Activated CD4-positive, alpha-beta T cell treated with anti-CD3 and anti-CD28 coated beads, Interleukin-2, amount 50 U/mL, for 24 hours (primary cell): ENCODE results near the gene STX10.
"Not testable (repeated sequence)": the region's sequence is repeated elsewhere in the genome, so short reads cannot be mapped to it uniquely, and the experiment has no call there.

Experiments
- DNase-seq, 2 donors: peaks; one replicate each; pipeline ENCODE4 v3.0.0-alpha.2; 2020; ENCODE audit warnings: low read depth in 1 of 2, low spot score in 1 of 2

STX10 gene, protein sequence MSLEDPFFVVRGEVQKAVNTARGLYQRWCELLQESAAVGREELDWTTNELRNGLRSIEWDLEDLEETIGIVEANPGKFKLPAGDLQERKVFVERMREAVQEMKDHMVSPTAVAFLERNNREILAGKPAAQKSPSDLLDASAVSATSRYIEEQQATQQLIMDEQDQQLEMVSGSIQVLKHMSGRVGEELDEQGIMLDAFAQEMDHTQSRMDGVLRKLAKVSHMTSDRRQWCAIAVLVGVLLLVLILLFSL

DNA sequence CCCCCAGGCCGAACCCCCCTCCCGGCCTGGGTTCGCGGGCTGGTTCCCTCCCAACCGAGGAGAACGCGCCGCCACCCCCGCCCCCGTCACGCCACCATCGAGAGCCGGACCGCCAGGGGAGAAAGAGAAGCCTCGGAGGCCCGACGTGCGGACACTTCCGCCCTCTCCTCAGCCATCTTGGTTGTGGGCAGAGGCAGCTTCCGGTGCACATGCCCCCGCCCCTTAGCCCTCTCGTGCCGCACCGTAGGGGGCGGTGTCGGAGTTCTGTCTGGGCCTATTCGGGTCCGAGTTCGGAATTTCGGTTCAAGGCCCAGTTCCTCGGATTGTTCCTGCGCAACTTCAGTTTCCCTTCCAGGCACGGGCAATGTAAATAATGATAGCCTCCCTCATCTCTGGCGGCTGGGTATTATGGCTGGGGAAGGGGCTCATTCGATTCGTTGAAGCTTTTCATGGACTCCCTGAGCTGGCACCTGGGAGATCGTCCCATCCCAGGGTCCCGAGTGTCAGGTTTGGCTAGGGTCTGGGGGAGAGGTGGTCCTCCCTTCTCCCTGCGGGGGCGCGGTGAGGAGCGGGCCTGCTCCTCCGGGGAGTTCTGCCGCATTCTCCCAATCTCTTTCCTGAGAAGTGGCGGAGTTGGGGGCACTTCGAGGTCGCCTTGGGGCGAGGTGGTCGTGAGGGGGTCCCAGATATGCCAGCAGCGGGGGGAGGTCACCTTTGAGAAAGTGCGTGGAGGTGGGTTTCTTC, at the start of gene STX10, which contains the start of gene IER2:
Gene STX10 (minus strand): TSS at position 189 of the 744 bp plus-strand sequence. CDS start 202 bp downstream, outside the sequence.
Gene IER2 (plus strand): TSS at position 225 of the 744 bp plus-strand sequence. CDS start 2,776 bp downstream, outside the sequence.
- peak; percentile 81 to 91 for DNase-seq

DNA sequence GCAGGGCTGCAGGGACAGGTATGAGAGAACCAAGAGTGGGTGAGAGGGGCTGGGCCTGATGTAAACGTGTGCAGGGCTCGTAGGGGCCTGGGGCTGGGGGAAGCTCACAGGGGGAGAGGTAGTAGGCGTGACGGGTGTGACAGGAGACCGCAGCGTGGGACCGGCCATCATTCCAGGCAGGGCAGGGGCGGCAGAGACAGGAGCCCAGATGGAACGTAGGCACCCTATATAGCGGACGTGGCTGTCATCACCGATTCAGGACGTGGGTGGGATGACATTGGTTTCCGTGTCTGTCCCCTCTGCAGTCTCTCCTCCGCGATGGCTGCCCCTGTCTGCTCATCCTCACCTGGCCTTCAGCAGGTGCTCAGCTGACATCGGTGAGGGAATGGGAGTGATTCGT, 48.5 kb upstream of the STX10 start:
- DNase-seq = no peak

DNA sequence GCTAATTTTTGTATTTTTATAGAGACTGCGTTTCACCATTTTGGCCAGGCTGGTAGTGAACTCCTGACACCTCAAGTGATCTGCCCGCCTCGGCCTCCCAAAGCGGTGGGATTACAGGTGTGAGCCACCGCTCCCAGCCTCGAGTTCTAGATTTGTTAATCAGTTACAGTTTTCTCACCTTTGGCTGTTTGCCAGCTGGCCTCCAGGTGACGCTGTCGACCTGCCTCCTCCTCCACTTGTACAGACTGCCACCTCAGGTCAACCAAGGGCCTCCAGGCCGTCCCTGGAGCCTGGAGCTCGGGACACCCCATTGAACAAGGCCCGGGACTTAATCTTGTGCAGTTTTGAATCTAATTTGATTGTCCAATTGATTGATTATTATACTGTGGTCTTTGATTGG, 45.5 kb upstream of the STX10 start:
- DNase-seq = peak in 1 of 2 donors; percentile 37

DNA sequence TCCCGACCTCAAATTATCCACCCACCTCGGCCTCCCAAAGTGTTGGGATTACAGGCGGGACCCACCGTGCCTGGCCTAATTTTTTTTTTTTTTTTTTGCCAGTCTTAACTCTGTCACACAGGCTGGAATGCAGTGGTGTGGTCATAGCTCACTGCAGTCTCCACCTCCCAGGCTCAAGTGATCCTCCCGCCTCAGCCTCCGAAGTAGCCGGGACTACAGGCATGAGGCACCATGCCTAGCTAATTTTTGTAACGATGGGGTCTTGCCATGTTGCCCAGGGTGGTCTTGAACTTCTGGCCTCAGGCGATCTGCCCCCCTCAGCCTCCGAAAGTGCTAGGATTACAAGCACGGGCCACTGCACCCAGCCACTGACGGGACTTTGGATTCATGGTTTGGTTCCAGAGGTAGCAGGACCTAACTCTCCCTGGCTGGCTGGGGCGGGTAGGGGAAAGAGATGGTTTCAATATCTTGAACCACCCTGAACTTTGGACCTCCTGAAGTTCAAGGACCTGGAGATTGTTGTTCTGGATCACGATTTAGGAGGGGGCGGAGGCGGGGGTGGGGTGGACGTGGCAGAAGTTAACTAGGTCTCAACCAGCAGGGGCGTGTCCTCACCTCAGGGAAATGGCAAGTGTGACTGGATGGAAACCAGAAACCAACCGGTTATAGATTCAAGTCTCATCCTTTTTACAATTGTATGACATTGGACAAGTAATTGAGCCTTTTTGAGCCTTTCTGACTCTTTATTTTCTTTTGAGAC, 40.8 kb upstream of the STX10 start:
- DNase-seq = no peak

DNA sequence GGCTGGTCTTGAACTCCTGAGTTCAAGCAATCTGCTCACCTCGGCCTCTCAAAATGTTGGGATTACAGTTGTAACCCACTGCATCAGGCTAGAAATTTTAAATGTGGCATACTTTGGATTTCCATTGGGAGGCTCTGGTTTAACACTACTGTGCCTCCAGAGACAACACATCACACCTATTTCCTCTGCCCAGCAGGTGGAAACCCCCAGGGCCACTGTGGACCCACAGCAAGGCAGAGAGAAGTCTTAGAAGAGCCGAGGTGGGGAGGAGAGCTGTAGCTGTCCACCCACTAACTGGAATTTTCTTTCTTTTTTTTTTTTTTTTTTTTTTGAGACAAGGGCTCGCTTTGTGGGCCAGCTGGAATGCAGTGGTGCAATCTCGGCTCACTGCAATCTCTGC, 39.4 kb upstream of the STX10 start:
- no peak for DNase-seq

DNA sequence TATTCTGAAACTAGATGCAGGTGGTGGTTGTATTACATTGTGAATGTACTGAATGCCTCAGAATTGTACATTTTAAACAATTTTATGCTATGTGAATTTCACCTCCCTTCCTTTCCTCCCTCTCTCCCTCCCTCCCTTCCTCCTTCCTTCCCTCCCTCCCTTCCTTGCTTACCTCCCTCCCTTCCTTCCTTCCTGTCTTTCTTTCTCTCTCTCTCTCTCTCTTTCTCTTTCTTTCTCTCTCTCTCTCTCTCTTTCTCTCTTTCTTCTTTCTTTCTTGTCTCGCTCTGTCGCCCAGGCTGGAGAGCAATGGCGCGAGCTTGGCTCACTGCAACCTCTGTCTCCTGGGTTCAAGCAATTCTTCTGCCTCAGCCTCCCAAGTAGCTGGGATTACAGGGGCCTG, 37.2 kb upstream of the STX10 start:
- no peak for DNase-seq

DNA sequence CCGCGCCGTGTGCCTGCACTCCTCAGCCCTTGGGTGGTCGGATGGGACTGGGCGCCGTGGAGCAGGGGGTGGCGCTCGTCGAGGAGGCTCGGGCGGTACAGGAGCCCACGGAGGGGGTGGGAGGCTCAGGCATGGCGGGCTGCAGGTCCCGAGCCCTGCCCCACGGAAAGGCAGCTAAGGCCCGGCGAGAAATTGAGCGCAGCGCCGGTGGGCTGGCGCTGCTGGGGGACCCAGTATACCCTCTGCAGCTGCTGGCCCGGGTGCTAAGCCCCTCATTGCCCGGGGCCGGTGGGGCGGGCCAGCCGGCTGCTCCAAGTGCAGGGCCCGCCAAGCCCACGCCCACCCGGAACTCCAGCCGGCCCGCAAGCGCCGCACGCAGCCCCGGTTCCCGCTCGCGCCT, 36.5 kb upstream of the STX10 start:
- DNase-seq = not testable (repeated sequence)

DNA sequence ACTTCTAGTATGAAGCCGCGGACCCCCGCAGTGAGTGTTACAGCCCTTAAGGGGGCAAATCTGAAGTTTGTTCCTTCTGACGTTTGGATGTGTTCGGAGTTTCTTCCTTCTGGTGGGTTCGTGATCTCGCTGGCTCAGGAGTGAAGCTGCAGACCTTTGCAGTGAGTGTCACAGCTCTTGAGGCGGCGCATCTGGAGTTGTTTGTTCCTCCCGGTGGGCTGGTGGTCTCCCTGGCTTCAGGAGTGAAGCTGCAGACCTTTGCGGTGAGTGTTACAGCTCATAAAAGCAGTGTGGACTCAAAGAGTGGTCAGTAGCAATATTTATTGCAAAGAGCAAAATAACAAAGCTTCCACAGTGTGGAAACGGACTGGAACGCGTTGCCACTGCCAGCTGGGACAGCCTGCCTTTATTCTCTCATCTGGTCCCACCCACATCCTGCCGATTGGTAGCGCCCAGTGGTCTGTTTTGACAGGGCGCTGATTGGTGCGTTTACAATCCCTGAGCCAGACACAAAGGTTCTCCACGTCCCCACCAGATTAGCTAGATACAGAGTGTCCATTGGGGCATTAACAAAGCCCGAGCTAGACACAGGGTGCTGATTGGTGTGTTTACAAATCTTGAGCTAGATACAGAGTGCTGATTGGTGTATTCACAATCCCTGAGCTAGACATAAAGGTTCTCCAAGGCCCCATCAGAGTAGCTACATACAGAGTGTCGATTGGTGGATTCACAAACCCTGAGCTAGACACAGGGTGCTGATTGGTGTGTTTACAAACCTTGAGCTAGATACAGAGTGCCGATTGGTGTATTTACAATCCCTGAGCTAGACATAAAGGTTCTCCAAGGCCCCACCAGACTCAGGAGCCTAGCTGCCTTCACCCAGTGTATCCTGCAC, 35.8 kb upstream of the STX10 start:
- DNase-seq = not testable (repeated sequence)

DNA sequence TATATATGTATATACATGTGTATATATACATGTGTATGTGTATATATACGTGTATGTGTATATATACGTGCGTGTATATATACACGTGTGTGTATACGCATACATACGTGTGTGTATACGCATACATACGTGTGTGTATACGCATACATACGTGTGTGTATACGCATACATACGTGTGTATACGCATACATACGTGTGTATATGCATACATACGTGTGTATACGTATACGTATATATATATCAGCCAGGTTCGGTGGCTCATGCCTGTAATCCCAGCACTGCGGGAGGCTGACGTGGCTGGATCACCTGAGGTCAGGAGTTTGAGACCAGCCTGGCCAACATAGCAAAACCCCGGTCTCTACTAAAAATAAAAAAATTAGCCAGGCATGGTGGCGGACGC, 34.8 kb upstream of the STX10 start:
- not testable (repeated sequence) for DNase-seq

DNA sequence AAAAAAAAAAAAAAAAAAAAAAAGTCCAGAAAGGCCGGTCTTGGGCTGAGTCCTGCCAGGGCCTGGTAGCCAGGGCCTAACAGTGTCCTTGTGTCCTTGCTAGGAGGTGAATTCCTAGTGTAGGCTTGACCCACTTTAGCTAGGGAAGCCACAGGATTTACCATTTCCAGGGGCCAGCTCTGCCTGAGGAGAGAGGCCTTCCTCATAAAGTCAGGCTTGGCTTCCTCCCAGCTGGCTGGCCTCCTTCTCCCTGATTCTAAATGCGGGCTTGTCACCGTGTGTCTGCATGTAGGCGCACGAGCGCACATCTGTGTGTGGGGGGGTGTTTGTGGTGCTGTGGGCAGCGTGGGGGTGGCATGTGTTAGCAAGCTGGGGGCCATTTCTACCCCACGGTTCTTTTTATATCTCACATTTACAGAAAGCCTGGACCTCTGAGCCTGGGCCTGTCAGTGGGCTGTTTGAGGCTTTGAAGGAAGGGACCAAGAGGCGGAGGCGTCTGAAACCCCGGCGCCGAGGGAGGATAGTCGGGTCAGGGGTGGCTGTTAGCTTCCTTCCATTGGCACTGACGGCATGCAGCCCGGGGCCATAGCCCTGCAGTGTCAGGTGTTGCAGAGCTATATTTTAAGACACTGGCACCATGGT, 31.7 kb upstream of the STX10 start:
- no peak for DNase-seq

DNA sequence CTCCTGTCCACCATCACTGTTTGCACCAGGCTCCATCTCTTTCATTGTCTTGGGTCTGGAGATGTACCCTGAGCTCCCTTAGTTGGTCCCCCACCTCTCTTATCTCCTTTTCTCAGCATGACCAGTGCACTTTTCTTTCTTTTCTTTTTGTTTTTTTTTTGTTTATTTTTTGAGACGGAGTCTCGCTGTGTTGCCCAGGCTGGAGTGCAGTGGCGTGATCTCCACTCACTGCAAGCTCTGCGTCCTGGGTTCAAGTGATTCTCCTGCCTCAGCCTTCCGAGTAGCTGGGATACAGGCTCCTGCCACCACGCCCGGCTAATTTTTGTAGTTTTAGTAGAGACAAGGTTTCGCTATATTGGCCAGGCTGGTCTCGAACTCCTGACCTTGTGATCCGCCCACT, 28.1 kb upstream of the STX10 start:
- DNase-seq = not testable (repeated sequence)

DNA sequence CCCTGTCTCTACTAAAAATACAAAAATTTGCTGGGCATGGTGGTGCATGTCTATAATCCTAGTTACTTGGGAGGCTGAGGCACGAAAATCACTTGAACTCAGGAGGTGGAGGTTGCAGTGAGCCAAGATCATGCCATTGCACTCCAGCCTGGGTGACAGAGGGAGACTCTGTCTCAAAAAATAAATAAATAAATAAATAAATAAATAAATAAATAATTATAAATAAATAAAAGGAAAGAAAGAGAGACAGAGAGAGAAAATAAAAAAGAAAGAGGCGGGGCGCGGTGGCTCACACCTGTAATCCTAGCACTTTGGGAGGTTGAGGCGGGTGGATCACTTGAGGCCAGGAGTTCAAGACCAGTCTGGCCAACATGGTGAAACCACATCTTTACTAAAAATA, 27.4 kb upstream of the STX10 start:
- not testable (repeated sequence) for DNase-seq

DNA sequence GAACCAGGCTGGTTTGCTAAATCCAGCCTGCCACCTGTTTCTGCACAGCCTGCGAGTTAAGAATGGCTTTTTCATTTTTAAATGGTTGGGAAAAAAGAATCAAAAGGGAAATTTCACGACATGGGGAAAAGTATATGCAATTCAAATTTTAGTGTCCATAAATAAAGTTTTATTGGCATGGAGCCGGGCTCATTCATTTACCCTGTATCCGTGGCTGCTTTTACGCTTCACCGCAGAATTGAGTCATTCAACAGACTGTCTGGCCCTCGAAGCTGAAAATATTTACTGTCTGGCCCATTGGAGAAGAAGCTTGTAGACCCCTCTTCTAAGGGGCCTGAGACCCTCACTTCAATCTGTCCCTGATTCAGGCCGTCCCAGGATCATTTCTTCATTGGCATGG, 26.2 kb upstream of the STX10 start:
- DNase-seq = no peak

DNA sequence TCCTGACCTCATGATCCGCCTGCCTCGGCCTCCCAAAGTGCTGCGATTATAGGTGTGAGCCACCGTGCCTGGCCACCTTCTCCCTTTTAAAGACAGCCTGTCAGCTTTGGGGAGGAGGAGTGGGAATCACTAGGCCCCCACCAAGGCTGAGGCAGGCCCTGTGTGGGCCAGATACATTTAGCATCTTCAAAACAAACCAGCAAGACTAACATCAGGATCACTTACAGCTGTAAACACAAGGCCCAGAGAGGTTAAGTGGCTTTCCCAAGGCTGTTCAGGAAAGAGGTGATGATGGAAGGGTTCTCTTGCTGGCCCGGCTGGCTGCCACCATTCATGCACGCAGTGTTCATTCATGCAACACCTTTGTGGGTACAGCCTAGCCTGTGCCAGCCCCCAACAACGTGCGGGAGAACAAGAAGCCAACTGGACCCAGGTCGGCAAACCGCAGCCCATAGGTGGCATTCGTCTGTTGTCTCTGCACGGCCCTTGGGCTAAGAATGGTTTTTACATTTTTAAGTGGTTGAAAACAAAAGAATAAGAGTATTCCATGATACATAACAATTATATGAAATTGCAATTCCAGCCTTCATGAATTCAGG, 23.1 kb upstream of the STX10 start:
- no peak for DNase-seq

DNA sequence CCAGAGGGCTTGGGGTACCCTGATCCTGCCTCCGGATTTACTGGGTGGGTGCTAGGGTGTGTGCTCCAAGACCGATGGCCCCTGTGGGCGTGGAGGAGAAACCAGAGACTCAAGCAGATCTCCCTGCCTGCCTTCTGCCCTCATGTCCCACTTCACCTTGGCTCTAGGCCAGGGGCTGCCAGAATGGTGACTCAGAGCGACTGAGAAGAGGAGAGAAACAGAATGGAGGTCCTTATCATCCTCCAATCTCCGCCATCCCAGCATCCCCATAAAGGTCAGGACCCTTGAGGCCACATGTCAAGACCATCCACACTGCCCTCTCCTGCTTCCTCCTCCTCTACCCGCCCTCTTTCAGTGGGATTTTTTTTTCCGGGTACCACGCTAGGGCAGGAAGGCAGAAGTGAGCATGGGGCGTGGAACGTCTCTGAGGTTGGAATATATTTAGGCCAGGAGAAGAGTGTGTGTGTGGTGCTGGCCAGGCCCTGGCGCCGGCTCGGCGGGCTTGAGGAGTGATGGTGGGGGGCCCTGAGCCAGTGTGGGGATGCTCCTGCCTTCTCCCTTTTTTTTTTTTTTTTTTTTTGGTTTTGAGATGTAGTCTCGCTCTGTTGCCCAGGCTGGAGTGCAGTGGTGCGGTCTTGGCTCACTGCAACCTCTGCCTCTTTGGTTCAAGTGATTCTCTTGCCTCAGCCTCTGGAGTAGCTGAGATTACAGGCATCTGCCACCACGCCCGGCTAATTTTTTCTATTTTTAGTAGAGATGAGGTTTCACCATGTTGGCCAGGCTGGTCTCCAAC, 22.4 kb upstream of the STX10 start:
- DNase-seq = peak; percentile 59 to 78

DNA sequence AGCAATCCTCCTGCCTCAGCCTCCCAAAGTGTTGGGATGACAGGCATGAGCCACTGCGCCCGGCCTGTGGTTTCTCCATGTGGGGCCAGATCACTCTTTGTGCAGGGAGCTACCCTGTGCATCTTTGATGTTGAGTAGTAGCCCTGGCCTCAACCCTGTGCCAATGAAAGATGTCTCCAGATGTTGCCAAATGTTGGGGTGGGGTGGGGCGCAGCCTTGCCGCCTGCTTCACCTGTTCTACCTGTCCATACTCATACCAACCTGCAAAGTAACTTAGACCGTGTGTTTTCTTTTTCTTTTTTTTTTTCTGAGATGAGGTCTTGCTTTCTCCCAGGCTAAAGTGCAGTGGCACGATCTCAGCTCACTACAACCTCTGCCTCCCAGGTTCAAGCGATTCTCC, 21.0 kb upstream of the STX10 start:
- DNase-seq = no peak

DNA sequence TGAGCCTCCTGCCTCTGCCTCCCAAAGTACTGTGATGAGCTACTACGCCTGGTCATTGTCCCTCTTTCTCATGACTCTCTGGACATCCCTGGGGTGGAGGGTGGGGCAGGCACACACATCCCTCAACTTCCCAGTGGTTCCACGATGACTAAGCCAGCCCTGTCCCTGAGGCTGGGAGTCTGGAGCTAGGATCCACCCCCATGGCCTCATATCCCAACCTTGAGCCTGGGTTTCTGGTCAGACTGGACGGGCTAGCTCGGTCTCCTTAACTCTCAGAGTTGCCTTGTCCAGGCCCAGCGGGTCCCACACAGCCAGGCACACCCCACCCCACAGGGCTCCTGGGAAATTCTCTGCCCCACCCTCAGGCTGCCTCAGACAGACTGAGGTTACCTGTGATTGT, 19.6 kb upstream of the STX10 start:
- DNase-seq = no peak

DNA sequence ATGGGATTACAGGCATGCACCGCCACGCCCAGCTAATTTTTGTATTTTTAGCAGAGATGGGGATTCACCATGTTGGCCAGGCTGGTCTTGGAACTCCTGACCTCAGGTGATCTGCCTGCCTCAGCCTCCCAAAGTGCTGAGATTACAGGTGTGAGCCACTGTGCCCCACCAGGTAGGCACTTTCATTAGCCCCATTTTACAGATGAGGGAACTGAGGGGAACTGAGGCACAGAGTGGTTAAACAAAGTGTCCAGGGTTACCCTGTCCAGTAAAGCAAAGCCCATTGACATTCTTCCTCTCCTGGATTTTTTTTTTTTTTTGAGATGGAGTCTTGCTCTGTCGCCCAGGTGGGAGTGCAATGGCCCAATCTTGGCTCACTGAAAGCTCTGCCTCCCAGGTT, 16.0 kb upstream of the STX10 start:
- not testable (repeated sequence) for DNase-seq
